Measurements from ENCODE around the gene ANXA8.

ANXA8 gene

GRCh38 chr10:47418321-47418720, 65.6 kb downstream of the ANXA8 start:
- H3K27ac ChIP-seq, result no peak overlapping the region
- no peaks in the 10 kb centered on the region for H3K36me3 ChIP-seq
- H3K4me3 ChIP-seq (ENCODE audit: low read depth in 1 of 2, low read length in 1 of 2), result no peak overlapping the region
- H3K27me3 ChIP-seq, result no peaks in the 10 kb centered on the region
- no peak for TF ChIP-seq CTCF (IDR thresholded peaks at IDR 0.05)
- no peaks in the 10 kb centered on the region for H3K4me1 ChIP-seq (ENCODE audit: control insufficient read depth in 1 of 2, insufficient read depth in 1 of 2, low read depth in 1 of 2, low read length in 1 of 2)
- no peaks in the 10 kb centered on the region for H3K9me3 ChIP-seq

Data from neutrophil (primary cell).